Measurements from ENCODE around the gene PTPRD.

DNA sequence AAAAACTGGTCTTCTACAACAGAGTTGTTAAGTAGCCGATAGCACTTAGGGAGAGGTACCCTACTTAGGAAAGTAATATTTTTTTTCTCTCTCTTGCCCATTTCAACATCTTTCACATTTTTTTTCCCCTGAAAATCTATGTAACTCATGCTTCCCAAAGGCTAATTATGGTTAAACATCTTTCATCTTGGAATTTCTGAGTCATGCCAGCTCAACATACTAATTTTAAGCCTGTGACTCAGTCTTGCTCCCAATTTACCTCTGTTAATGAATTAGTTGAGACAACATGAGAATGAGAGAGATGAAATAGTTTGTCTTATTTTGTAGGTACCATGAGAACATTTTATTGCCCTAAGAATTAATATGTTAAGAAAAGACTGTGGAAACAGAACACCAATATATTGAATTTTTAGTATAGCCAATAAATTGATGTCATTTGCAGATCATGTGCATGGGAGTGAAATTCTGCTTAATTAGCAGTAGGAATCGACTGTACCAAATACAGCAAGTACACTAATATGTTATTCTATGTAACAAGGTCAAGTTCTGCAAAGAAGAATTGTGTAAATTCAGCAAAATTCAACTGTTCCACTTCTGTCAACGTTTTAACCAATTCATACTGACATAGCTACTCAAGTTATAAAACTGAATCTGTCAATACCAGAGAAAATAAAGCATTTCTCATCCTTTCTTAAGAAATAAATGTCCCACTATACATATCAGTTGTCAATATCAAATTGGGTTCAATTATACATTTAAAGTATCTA lies 550.0 kb downstream of the PTPRD start:
- TF ChIP-seq, protein P1, sequence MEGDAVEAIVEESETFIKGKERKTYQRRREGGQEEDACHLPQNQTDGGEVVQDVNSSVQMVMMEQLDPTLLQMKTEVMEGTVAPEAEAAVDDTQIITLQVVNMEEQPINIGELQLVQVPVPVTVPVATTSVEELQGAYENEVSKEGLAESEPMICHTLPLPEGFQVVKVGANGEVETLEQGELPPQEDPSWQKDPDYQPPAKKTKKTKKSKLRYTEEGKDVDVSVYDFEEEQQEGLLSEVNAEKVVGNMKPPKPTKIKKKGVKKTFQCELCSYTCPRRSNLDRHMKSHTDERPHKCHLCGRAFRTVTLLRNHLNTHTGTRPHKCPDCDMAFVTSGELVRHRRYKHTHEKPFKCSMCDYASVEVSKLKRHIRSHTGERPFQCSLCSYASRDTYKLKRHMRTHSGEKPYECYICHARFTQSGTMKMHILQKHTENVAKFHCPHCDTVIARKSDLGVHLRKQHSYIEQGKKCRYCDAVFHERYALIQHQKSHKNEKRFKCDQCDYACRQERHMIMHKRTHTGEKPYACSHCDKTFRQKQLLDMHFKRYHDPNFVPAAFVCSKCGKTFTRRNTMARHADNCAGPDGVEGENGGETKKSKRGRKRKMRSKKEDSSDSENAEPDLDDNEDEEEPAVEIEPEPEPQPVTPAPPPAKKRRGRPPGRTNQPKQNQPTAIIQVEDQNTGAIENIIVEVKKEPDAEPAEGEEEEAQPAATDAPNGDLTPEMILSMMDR (conservative IDR thresholded peaks at IDR 0.05; ENCODE audit: low read depth in 2 of 2), result no peak
- TF ChIP-seq EZH2 (IDR thresholded peaks at IDR 0.05; ENCODE audit: low read depth, unreplicated experiment), result no peak
- TF ChIP-seq JUNB (IDR thresholded peaks at IDR 0.05; ENCODE audit: unreplicated experiment), result no peak
